Endothelial cell of umbilical vein (primary cell): ENCODE measurements around the gene THSD4. TPM values are rescaled to one million over a fixed set of nuclear protein-coding genes. Genes with fewer than 3 reads are reported as not detected.

Source experiments
- BruUV-seq: library from RNA; stranded (reverse); fragments of 400-500 nt; replicated peaks from 2 replicates; lab custom pipeline; 2021; lab: Mats Ljungman, UMichigan
- CTCF ChIA-PET: fragments of 300-600, 350-600 bp; sonication (Branson Sonifier 250); formaldehyde crosslinking; loops from one replicate; lab custom pipeline; 2021; ENCODE audit warnings: antibody characterized with exemption, inconsistent platforms; lab: Charles Lee
- POLR2A ChIA-PET: fragments of 300-600, 350-600 bp; sonication (Branson Sonifier 250); formaldehyde crosslinking; loops from one replicate; lab custom pipeline; 2021; ENCODE audit warnings: antibody characterized with exemption, inconsistent platforms; lab: Charles Lee
- DNase-seq: peaks from one replicate; pipeline ENCODE4 v3.0.0-alpha.2; 2011; ENCODE audit warnings: low read depth, low spot score
- FAIRE-seq: peaks from 2 replicates; lab custom pipeline; 2011; peaks lifted over from hg19 to GRCh38; lab: Jason Lieb, UNC
- H2AFZ ChIP-seq: 2 replicates; pipeline ENCODE4 v1.6.0; 2012; ENCODE audit warnings: low read depth, low read length, control low read depth, inconsistent platforms
- H3K27ac ChIP-seq: 2 replicates; pipeline ENCODE4 v1.5.1; 2011; ENCODE audit warnings: low read depth, mild to moderate bottlenecking, control low read depth, low read length, moderate library complexity; ENCODE audit not compliant: insufficient read depth
- H3K27me3 ChIP-seq, 2 experiments: 2 replicates each; pipeline versions ENCODE4 v1.6.0 to v1.6.1; 2011; ENCODE audit warnings: low read length in 2 of 2, mixed read lengths in 1 of 2; ENCODE audit not compliant: control insufficient read depth in 2 of 2, insufficient read depth in 2 of 2
- H3K36me3 ChIP-seq, 2 experiments: 2 replicates in 1 of 2; 3 replicates in 1 of 2; pipeline ENCODE4 v1.5.1; 2011; ENCODE audit warnings: low read length in 2 of 2, mild to moderate bottlenecking in 1 of 2, moderate library complexity in 1 of 2; ENCODE audit not compliant: control insufficient read depth in 2 of 2, insufficient read depth in 2 of 2; ENCODE audit errors: extremely low read depth in 1 of 2
- H3K4me1 ChIP-seq: 3 replicates; pipeline ENCODE4 v1.5.1; 2011; ENCODE audit warnings: mild to moderate bottlenecking, low read length; ENCODE audit not compliant: control insufficient read depth, insufficient read depth; ENCODE audit errors: extremely low read depth
- H3K4me2 ChIP-seq: 2 replicates; pipeline ENCODE4 v1.6.1; 2011; ENCODE audit warnings: low read length, control low read depth, mixed read lengths; ENCODE audit not compliant: insufficient read depth
- H3K4me3 ChIP-seq, 3 experiments: fragments of 200-600 bp in 1 of 3; sonication (generic), shearing (Covaris generic) in 1 of 3; replicated peaks in 1 of 3; 2 replicates each; pipeline ENCODE4 v1.5.1; 2011 to 2016; ENCODE audit warnings: control low read depth in 3 of 3, low read length in 3 of 3, mild to moderate bottlenecking in 2 of 3, inconsistent platforms in 1 of 3, low read depth in 1 of 3, moderate library complexity in 1 of 3; ENCODE audit not compliant: insufficient read depth in 1 of 3
- H3K79me2 ChIP-seq: 2 replicates; pipeline ENCODE4 v1.6.0; 2012; ENCODE audit warnings: low read length, inconsistent platforms; ENCODE audit not compliant: control insufficient read depth, insufficient read depth
- H3K9ac ChIP-seq: replicated peaks from 2 replicates; pipeline ENCODE3; 2011; ENCODE audit warnings: low read length, control low read depth; ENCODE audit not compliant: insufficient read depth; ENCODE audit errors: extremely low read depth
- H3K9me1 ChIP-seq: replicated peaks from 3 replicates; pipeline ENCODE4 v1.6.0; 2011; ENCODE audit warnings: mild to moderate bottlenecking, low read length; ENCODE audit not compliant: control insufficient read depth, insufficient read depth; ENCODE audit errors: extremely low read depth
- H3K9me3 ChIP-seq: replicated peaks from 2 replicates; pipeline ENCODE4 v1.5.1; 2012; ENCODE audit warnings: low read length, inconsistent platforms; ENCODE audit not compliant: control insufficient read depth, insufficient read depth
- H4K20me1 ChIP-seq: replicated peaks from 2 replicates; pipeline ENCODE3; 2011; ENCODE audit warnings: mild to moderate bottlenecking, low read length; ENCODE audit not compliant: control insufficient read depth, insufficient read depth; ENCODE audit errors: extremely low read depth
- EZH2 ChIP-seq: IDR thresholded peaks from 2 replicates; pipeline ENCODE4 v1.6.1; 2012; ENCODE audit warnings: borderline replicate concordance, low read depth, mild to moderate bottlenecking, moderate library complexity, low read length, inconsistent platforms; ENCODE audit not compliant: severe bottlenecking
- FOS ChIP-seq: IDR thresholded peaks from 2 replicates; pipeline ENCODE4 v1.6.1; 2011; ENCODE audit warnings: mild to moderate bottlenecking, low read length, moderate library complexity, borderline replicate concordance; ENCODE audit not compliant: insufficient read depth
- GATA2 ChIP-seq: IDR thresholded peaks from 2 replicates; pipeline ENCODE4 v1.7.0; 2011; ENCODE audit warnings: low read depth, mild to moderate bottlenecking, moderate library complexity, mixed read lengths, low read length; ENCODE audit not compliant: insufficient read length, insufficient read depth
- JUN ChIP-seq: IDR thresholded peaks from 2 replicates; pipeline ENCODE4 v1.6.1; 2011; ENCODE audit warnings: borderline replicate concordance, low read depth; ENCODE audit not compliant: insufficient read length, insufficient read depth
- MYC ChIP-seq: IDR thresholded peaks from one replicate; pipeline ENCODE4 v1.6.1; 2011; ENCODE audit warnings: mild to moderate bottlenecking, low read depth, low read length
- POLR2A ChIP-seq: IDR thresholded peaks from 2 replicates; pipeline ENCODE4 v1.6.1; 2012; ENCODE audit warnings: low read depth, mild to moderate bottlenecking, control low read depth, low read length
- POLR2AphosphoS5 ChIP-seq: IDR thresholded peaks from 2 replicates; pipeline ENCODE4 v1.6.1; 2012; ENCODE audit warnings: low read depth, mild to moderate bottlenecking, control low read depth, low read length, moderate library complexity; ENCODE audit not compliant: insufficient read depth
- dilution Hi-C: fragments of 300-500 bp; cut with MboI; formaldehyde crosslinking; loops from one replicate; pipeline ENCODE4 v1.15.0; 2019; ENCODE audit warnings: low sequenced_read_pairs; ENCODE audit not compliant: extremely low pct_ligation_motif_present
- intact Hi-C: fragments of 100-400 bp; cut with micrococcal nuclease; formaldehyde crosslinking; loops from one replicate; pipeline ENCODE4 v1.10.0; 2022
- polyA plus RNA-seq, 4 experiments: library from polyadenylated mRNA; depleted of rRNA in 3 of 4; stranded (reverse) in 3 of 4; unstranded in 1 of 4; fragments of >200 nt; gene quantifications; 2 replicates each; pipeline versions ENCODE4 v1.2.1 to v1.2.3, GENCODE V29; 2011 to 2012; ENCODE audit warnings: missing spikeins in 1 of 4
- total RNA-seq: library from RNA; stranded (reverse); gene quantifications from 2 replicates; pipeline ENCODE4 v1.2.3, GENCODE V29; 2021
- TF ChIP-seq, protein P1 (sequence below), 2 donors: IDR thresholded peaks; 1 replicate in 1 of 2; 2 replicates in 1 of 2; pipeline ENCODE4 v1.5.1; 2011; ENCODE audit warnings: low read length in 2 of 2, mild to moderate bottlenecking in 2 of 2, moderate library complexity in 2 of 2, control low read depth in 1 of 2, inconsistent platforms in 1 of 2, low read depth in 1 of 2; ENCODE audit not compliant: insufficient read depth in 1 of 2; ENCODE audit errors: extremely low read depth in 1 of 2
- TF ChIP-seq, protein P2 (sequence below): IDR thresholded peaks from 2 replicates; pipeline ENCODE4 v1.6.1; 2011; ENCODE audit not compliant: insufficient read depth, insufficient read length

Gene THSD4
- total and polyA plus RNA-seq, 2 donors (not counting 3 experiments of a cell fraction or from before 2014, with no cell fraction given), result 9.9 to 25.4 TPM

GRCh38 chr15:71342658-71343057, 227.4 kb downstream of the THSD4 start:
- no TSS peak for BruUV-seq
- H3K27ac ChIP-seq, result no peak overlapping the region
- no peaks in the 10 kb centered on the region for H4K20me1 ChIP-seq
- dilution Hi-C loops (no loop called here), intact Hi-C loops (no loop called here)
- H3K27me3 ChIP-seq, result no peaks in the 10 kb centered on the region
- H3K9me3 ChIP-seq, result no peaks in the 10 kb centered on the region
- no peak overlapping the region for H2AFZ ChIP-seq
- H3K79me2 ChIP-seq, result no peaks in the 10 kb centered on the region
- H3K9ac ChIP-seq, result no peak overlapping the region
- ChIA-PET POLR2A (no interaction called here), CTCF (interaction anchor here (1.2 kb wide), 1 partner anchor 10 kb away, joined by 4 read pairs; no protein-coding TSS in a partner anchor)
- no peaks in the 10 kb centered on the region for H3K36me3 ChIP-seq
- H3K9me1 ChIP-seq, result no peaks in the 10 kb centered on the region
- no peaks in the 10 kb centered on the region for H3K4me1 ChIP-seq
- FAIRE-seq, result no peak
- no peak overlapping the region for H3K4me3 ChIP-seq
- H3K4me2 ChIP-seq, result no peak overlapping the region
- TF ChIP-seq JUN (no peak), MYC (no peak), FOS (no peak), GATA2 (no peak), POLR2A (no peak), POLR2AphosphoS5 (no peak), EZH2 (no peak)
- TF ChIP-seq, protein P1, sequence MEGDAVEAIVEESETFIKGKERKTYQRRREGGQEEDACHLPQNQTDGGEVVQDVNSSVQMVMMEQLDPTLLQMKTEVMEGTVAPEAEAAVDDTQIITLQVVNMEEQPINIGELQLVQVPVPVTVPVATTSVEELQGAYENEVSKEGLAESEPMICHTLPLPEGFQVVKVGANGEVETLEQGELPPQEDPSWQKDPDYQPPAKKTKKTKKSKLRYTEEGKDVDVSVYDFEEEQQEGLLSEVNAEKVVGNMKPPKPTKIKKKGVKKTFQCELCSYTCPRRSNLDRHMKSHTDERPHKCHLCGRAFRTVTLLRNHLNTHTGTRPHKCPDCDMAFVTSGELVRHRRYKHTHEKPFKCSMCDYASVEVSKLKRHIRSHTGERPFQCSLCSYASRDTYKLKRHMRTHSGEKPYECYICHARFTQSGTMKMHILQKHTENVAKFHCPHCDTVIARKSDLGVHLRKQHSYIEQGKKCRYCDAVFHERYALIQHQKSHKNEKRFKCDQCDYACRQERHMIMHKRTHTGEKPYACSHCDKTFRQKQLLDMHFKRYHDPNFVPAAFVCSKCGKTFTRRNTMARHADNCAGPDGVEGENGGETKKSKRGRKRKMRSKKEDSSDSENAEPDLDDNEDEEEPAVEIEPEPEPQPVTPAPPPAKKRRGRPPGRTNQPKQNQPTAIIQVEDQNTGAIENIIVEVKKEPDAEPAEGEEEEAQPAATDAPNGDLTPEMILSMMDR (IDR thresholded peaks at IDR 0.05; ENCODE audit: extremely low read depth in 1 of 2, insufficient read depth in 1 of 2, low read depth in 1 of 2, low read length in 2 of 2), result no peak
- TF ChIP-seq, protein P2, sequence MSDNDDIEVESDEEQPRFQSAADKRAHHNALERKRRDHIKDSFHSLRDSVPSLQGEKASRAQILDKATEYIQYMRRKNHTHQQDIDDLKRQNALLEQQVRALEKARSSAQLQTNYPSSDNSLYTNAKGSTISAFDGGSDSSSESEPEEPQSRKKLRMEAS, result no peak
- no peak for DNase-seq
